Activated CD8-positive, alpha-beta memory T cell treated with anti-CD3 and anti-CD28 coated beads for 48 hours (primary cell): ENCODE results near the gene OS9.
"Not testable (repeated sequence)": the region's sequence is repeated elsewhere in the genome, so short reads cannot be mapped to it uniquely, and the experiment has no call there.

Source experiments
- DNase-seq, 3 experiments: peaks; one replicate each; pipeline ENCODE4 v3.0.0-alpha.2; 2020; ENCODE audit warnings: low read depth in 2 of 3, low spot score in 2 of 3

The OS9 gene

GRCh38 chr12:57693659-57694458 lies at the start of gene OS9:
TSS of gene OS9 (plus strand) at chr12:57694132. CDS start at chr12:57694162, 30 bp downstream.
- peak; percentile 57 to 81 (median 80) for DNase-seq

- DNase-seq, result not testable (repeated sequence)
Observed at GRCh38 chr12:57645990-57646658, 47.8 kb upstream of the OS9 start.

- not testable (repeated sequence) for DNase-seq
Observed at GRCh38 chr12:57646659-57647049, 47.3 kb upstream of the OS9 start.

GRCh38 chr12:57654042-57654441 lies 39.9 kb upstream of the OS9 start:
- DNase-seq, result no peak

GRCh38 chr12:57655541-57656240 lies 38.2 kb upstream of the OS9 start:
- no peak for DNase-seq

- DNase-seq, result not testable (repeated sequence)
Observed at GRCh38 chr12:57656408-57656807, 37.5 kb upstream of the OS9 start.

GRCh38 chr12:57657744-57658143 lies 36.2 kb upstream of the OS9 start:
- DNase-seq, result no peak

- DNase-seq, result no peak
Observed at GRCh38 chr12:57658890-57659289, 35.0 kb upstream of the OS9 start.

- no peak for DNase-seq
Observed at GRCh38 chr12:57661376-57661775, 32.6 kb upstream of the OS9 start.

GRCh38 chr12:57665066-57665820 lies 28.7 kb upstream of the OS9 start:
- DNase-seq, result not testable (repeated sequence)

- DNase-seq, result no peak
Observed at GRCh38 chr12:57666897-57667296, 27.0 kb upstream of the OS9 start.

- DNase-seq, result not testable (repeated sequence)
Observed at GRCh38 chr12:57669691-57670090, 24.2 kb upstream of the OS9 start.

- not testable (repeated sequence) for DNase-seq
Observed at GRCh38 chr12:57671811-57672210, 22.1 kb upstream of the OS9 start.

- no peak for DNase-seq
Observed at GRCh38 chr12:57672801-57673200, 21.1 kb upstream of the OS9 start.

- DNase-seq, result no peak
Observed at GRCh38 chr12:57674691-57675090, 19.2 kb upstream of the OS9 start.

GRCh38 chr12:57677947-57678346 lies 16.0 kb upstream of the OS9 start:
- not testable (repeated sequence) for DNase-seq

GRCh38 chr12:57679697-57680096 lies 14.2 kb upstream of the OS9 start:
- DNase-seq, result no peak

GRCh38 chr12:57687862-57688261 lies 6.1 kb upstream of the OS9 start:
- DNase-seq, result no peak

- DNase-seq, result no peak
Observed at GRCh38 chr12:57688931-57689330, 5.0 kb upstream of the OS9 start.

- no peak for DNase-seq
Observed at GRCh38 chr12:57692500-57692899, 1.4 kb upstream of the OS9 start.

GRCh38 chr12:57693317-57693658 lies 644 bp upstream of the OS9 start:
- DNase-seq, result no peak
